Mesenchymal stem cell (in vitro differentiated cells and primary cell): ENCODE measurements around the gene CHMP2B.

Experiments used
- DNase-seq: peaks from one replicate; pipeline ENCODE4 v3.0.0-alpha.2; 2013
- H2AFZ ChIP-seq: one replicate; pipeline ENCODE4 v1.6.1; 2013; ENCODE audit warnings: low read depth, mild to moderate bottlenecking, control low read depth, inconsistent platforms, low read length, moderate library complexity
- H2AK5ac ChIP-seq: 2 replicates; pipeline ENCODE4 v1.6.1; 2013; ENCODE audit warnings: low read length, moderate library complexity, mild to moderate bottlenecking, inconsistent platforms; ENCODE audit not compliant: severe bottlenecking
- H2BK120ac ChIP-seq: one replicate; pipeline ENCODE4 v1.6.1; 2013; ENCODE audit warnings: low read depth, mild to moderate bottlenecking, inconsistent platforms, low read length, moderate library complexity
- H2BK12ac ChIP-seq, 2 experiments: one replicate each; pipeline ENCODE4 v1.6.1; 2013; ENCODE audit warnings: inconsistent platforms in 2 of 2, low read length in 2 of 2, mild to moderate bottlenecking in 2 of 2, moderate library complexity in 2 of 2, control low read depth in 1 of 2
- H2BK15ac ChIP-seq: one replicate; pipeline ENCODE4 v1.6.1; 2013; ENCODE audit warnings: mild to moderate bottlenecking, low read depth, inconsistent platforms; ENCODE audit not compliant: poor library complexity, severe bottlenecking
- H2BK5ac ChIP-seq: 2 replicates; pipeline ENCODE4 v1.6.1; 2013; ENCODE audit warnings: low read depth, mild to moderate bottlenecking, low read length, control low read depth, inconsistent platforms; ENCODE audit not compliant: poor library complexity, severe bottlenecking
- H3K14ac ChIP-seq, 2 experiments: one replicate each; pipeline ENCODE4 v1.6.1; 2013; ENCODE audit warnings: inconsistent platforms in 2 of 2, low read length in 2 of 2, control low read depth in 1 of 2, mild to moderate bottlenecking in 1 of 2, moderate library complexity in 1 of 2
- H3K18ac ChIP-seq, 2 experiments: one replicate each; pipeline ENCODE4 v1.6.1; 2013; ENCODE audit warnings: inconsistent platforms in 2 of 2, low read length in 2 of 2, control low read depth in 1 of 2, low read depth in 1 of 2, mild to moderate bottlenecking in 1 of 2
- H3K23ac ChIP-seq, 2 experiments: one replicate each; pipeline ENCODE4 v1.6.1; 2013; ENCODE audit warnings: inconsistent platforms in 2 of 2, low read length in 2 of 2, mild to moderate bottlenecking in 2 of 2, moderate library complexity in 2 of 2, control low read depth in 1 of 2
- H3K27ac ChIP-seq: 2 replicates; pipeline ENCODE4 v1.5.1; 2013; ENCODE audit warnings: mild to moderate bottlenecking, moderate library complexity, low read length, control low read depth, inconsistent platforms; ENCODE audit not compliant: poor library complexity, severe bottlenecking
- H3K27me3 ChIP-seq, 2 experiments: 2 replicates each; pipeline versions ENCODE4 v1.6.1 to v1.7.0; 2013; ENCODE audit warnings: low read length in 2 of 2, mild to moderate bottlenecking in 2 of 2, moderate library complexity in 2 of 2, control low read depth in 1 of 2, inconsistent platforms in 1 of 2; ENCODE audit not compliant: control insufficient read depth in 1 of 2, insufficient read depth in 1 of 2
- H3K36me3 ChIP-seq, 2 experiments: 2 replicates each; pipeline versions ENCODE4 v1.6.1 to v1.7.0; 2013; ENCODE audit warnings: low read length in 2 of 2, control low read depth in 1 of 2, inconsistent platforms in 1 of 2, low read depth in 1 of 2, mild to moderate bottlenecking in 1 of 2; ENCODE audit not compliant: insufficient read depth in 2 of 2, control insufficient read depth in 1 of 2
- H3K4ac ChIP-seq, 2 experiments: one replicate each; pipeline ENCODE4 v1.6.1; 2013; ENCODE audit warnings: inconsistent platforms in 2 of 2, low read length in 2 of 2, mild to moderate bottlenecking in 2 of 2, moderate library complexity in 2 of 2, control low read depth in 1 of 2, low read depth in 1 of 2
- H3K4me1 ChIP-seq: 2 replicates; pipeline ENCODE4 v1.6.1; 2013; ENCODE audit warnings: low read depth, low read length, control low read depth; ENCODE audit not compliant: control insufficient read depth, insufficient read depth
- H3K4me2 ChIP-seq: 2 replicates; pipeline ENCODE4 v1.6.1; 2013; ENCODE audit warnings: low read length, mild to moderate bottlenecking, inconsistent platforms; ENCODE audit not compliant: poor library complexity, severe bottlenecking
- H3K4me3 ChIP-seq, 2 experiments: 2 replicates each; pipeline versions ENCODE4 v1.5.1 to v1.7.0; 2013; ENCODE audit warnings: low read length in 2 of 2, mild to moderate bottlenecking in 2 of 2, control low read depth in 1 of 2, low read depth in 1 of 2; ENCODE audit not compliant: insufficient read depth in 1 of 2
- H3K79me1 ChIP-seq: replicated peaks from 2 replicates; pipeline ENCODE4 v1.6.1; 2013; ENCODE audit warnings: mild to moderate bottlenecking, control low read depth, low read length, inconsistent platforms; ENCODE audit not compliant: poor library complexity, severe bottlenecking
- H3K9ac ChIP-seq: 2 replicates; pipeline ENCODE4 v1.7.0; 2013; ENCODE audit warnings: mild to moderate bottlenecking, low read length, moderate library complexity
- H3K9me3 ChIP-seq: 2 replicates; pipeline ENCODE4 v1.7.0; 2013; ENCODE audit warnings: mild to moderate bottlenecking, low read length; ENCODE audit not compliant: control insufficient read depth
- H4K8ac ChIP-seq: one replicate; pipeline ENCODE4 v1.6.1; 2013; ENCODE audit warnings: inconsistent platforms, mild to moderate bottlenecking, low read length, moderate library complexity
- H4K91ac ChIP-seq: one replicate; pipeline ENCODE4 v1.6.1; 2013; ENCODE audit warnings: mild to moderate bottlenecking, low read length, inconsistent platforms
- WGBS: methylation state at CpG from one replicate; pipeline ENCODE4 v1.1.7; 2013; ENCODE audit warnings: mixed read lengths; 5-methylcytosine and 5-hydroxymethylcytosine counted together

Gene CHMP2B

DNA sequence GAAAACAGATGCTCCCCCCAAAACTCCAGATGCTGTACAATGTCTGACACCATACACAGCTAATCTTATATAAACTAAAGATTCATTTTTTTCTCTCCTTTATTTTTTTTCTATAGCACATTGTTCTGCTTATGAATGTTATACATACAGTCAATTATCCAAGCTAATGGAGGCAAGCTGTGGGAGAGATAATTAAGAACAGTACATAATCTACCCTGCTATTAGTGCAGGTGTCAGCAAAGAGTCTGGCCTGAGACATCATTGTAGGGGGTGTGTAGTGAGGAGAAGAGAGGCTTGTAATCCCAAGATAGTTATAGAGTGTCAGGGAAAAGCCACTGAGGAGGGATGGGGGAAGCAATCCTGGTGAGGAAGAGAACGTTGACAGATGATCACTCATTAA is 25.4 kb upstream of the CHMP2B start:
- Histone ChIP-seq H3K27ac (no peak overlapping the region), H4K91ac (no peak overlapping the region), H2AFZ (no peak overlapping the region), H3K14ac (no peak overlapping the region), H3K79me1 (no peaks in the 10 kb centered on the region), H3K4me3 (no peak overlapping the region), H3K27me3 (no peaks in the 10 kb centered on the region), H2BK120ac (no peak overlapping the region), H2AK5ac (no peak overlapping the region), H4K8ac (no peak overlapping the region), H3K36me3 (no peaks in the 10 kb centered on the region), H3K4me2 (no peak overlapping the region), H3K23ac (no peak overlapping the region), H2BK12ac (no peak overlapping the region), H2BK15ac (no peak overlapping the region), H2BK5ac (no peak overlapping the region), H3K4ac (no peak overlapping the region), H3K9ac (no peak overlapping the region), H3K4me1 (no peaks in the 10 kb centered on the region), H3K9me3 (no peaks in the 10 kb centered on the region), H3K18ac (no peak overlapping the region)
- no peak for DNase-seq
- no CpG with 5 or more reads among the region's 1 CpG for WGBS

DNA sequence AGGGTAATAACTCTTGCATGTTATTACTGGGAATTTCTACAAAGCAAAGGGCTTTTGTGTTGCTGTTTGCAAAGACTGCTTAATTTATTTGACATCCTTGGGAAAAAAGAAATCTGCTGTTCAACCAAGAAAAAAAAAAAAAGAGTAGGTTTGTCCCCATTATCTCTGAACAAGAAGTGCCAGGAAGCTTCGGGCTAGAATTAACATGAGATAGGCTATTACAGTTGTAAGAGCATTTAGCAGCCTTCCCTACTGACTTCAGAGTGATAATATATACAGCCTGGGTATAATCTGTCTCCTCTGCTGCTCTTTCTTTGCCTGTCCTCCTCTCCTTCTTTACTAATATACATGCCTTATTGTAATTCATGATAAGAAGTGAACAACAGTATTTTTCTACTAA is 23.3 kb upstream of the CHMP2B start:
- no peaks in the 10 kb centered on the region for H3K9me3 ChIP-seq
- H3K27ac ChIP-seq: no peak overlapping the region
- no peak overlapping the region for H3K14ac ChIP-seq
- no peak overlapping the region for H4K91ac ChIP-seq
- H3K4ac ChIP-seq: no peak overlapping the region
- no CpG with 5 or more reads among the region's 1 CpG for WGBS
- H3K4me3 ChIP-seq: no peak overlapping the region
- no peak overlapping the region for H3K4me2 ChIP-seq
- H3K4me1 ChIP-seq: no peaks in the 10 kb centered on the region
- no peak overlapping the region for H3K9ac ChIP-seq
- no peak overlapping the region for H3K18ac ChIP-seq
- H3K36me3 ChIP-seq: no peaks in the 10 kb centered on the region
- H2AK5ac ChIP-seq: no peak overlapping the region
- H2BK12ac ChIP-seq: no peak overlapping the region
- H3K23ac ChIP-seq: no peak overlapping the region
- H2BK120ac ChIP-seq: no peak overlapping the region
- H4K8ac ChIP-seq: no peak overlapping the region
- no peak overlapping the region for H2AFZ ChIP-seq
- DNase-seq: no peak
- H3K79me1 ChIP-seq: no peaks in the 10 kb centered on the region
- no peak overlapping the region for H2BK5ac ChIP-seq
- no peaks in the 10 kb centered on the region for H3K27me3 ChIP-seq
- H2BK15ac ChIP-seq: no peak overlapping the region

DNA sequence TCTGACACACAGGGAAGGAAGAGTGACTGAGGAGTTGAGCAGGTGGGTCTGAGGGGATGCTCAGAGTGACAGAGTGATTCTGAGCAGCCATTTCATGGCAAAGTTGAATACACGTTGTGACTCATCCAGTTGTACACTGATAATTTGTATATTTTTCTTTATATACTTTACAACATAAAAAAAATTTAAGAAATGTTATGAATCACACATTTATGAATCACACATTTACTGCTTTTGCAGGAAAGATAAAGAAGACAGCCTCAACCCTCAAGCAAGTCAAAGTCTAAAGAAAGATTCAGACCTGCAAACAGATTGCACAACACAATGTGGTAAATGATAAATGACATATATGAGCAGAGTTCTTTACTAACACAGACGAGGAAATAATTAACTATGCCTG is 21.0 kb upstream of the CHMP2B start:
- Histone ChIP-seq H2BK120ac (no peak overlapping the region), H2BK15ac (no peak overlapping the region), H3K9me3 (no peaks in the 10 kb centered on the region), H3K4me3 (no peak overlapping the region), H2AFZ (no peak overlapping the region), H3K9ac (no peak overlapping the region), H3K79me1 (no peaks in the 10 kb centered on the region), H3K4ac (no peak overlapping the region), H3K36me3 (no peaks in the 10 kb centered on the region), H2BK12ac (no peak overlapping the region), H3K18ac (no peak overlapping the region), H3K27ac (peak overlapping the region; percentile 24), H3K27me3 (no peaks in the 10 kb centered on the region), H4K91ac (no peak overlapping the region), H3K4me1 (no peaks in the 10 kb centered on the region), H2AK5ac (no peak overlapping the region), H2BK5ac (no peak overlapping the region), H4K8ac (no peak overlapping the region), H3K14ac (no peak overlapping the region), H3K4me2 (no peak overlapping the region), H3K23ac (no peak overlapping the region)
- DNase-seq: peak; percentile 23
- 43% methylated on average over 1 of the region's 2 CpGs for WGBS

DNA sequence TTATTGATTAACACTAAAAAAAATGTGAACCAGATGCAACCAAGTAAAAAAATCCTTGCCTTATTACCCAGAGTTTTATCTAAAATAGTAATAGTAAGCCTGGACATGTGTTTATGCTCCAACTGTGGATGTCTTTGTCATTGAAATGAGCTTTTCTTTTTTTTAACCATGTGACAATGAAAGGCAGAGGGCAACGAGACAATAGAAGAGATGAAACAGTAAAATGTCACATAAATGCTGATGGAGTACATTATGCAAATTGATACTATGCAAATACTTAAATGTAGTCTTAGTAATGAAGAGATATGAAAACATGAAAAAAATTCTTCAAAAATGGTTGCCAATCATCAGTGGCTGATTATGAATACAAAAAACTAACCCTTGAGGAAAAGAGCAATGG is 20.5 kb upstream of the CHMP2B start:
- H3K4me2 ChIP-seq: no peak overlapping the region

More for the DNA sequence above, 20.5 kb upstream of the CHMP2B start:
- Histone ChIP-seq H3K4me3 (no peak overlapping the region), H3K9me3 (no peaks in the 10 kb centered on the region), H3K9ac (no peak overlapping the region), H4K91ac (no peak overlapping the region), H3K27ac (no peak overlapping the region), H2AK5ac (no peak overlapping the region), H2BK5ac (no peak overlapping the region), H3K4me1 (no peaks in the 10 kb centered on the region), H4K8ac (no peak overlapping the region), H2BK12ac (no peak overlapping the region), H3K4ac (no peak overlapping the region), H2AFZ (no peak overlapping the region), H3K14ac (no peak overlapping the region), H3K23ac (no peak overlapping the region), H3K27me3 (no peaks in the 10 kb centered on the region), H3K18ac (no peak overlapping the region), H3K79me1 (no peaks in the 10 kb centered on the region), H2BK120ac (no peak overlapping the region), H3K36me3 (no peaks in the 10 kb centered on the region), H2BK15ac (no peak overlapping the region)
- DNase-seq: no peak
- no CpG with 5 or more reads among the region's 1 CpG for WGBS
